Heart right ventricle (tissue), 16 donors: ENCODE data around the gene TFB1M. TPM values are rescaled to one million over a fixed set of nuclear protein-coding genes. Genes with fewer than 3 reads are reported as not detected.

Source experiments
- ATAC-seq, 8 donors: fragments of 200-7000 bp; cut with Tn5 transposase; one replicate each; pipeline ENCODE4 v1.9.1; 2020; ENCODE audit warnings: mild to moderate bottlenecking in 8 of 8, moderate library complexity in 8 of 8, moderate number of reproducible peaks in 1 of 8
- DNase-seq, 2 donors: peaks; one replicate each; pipeline ENCODE4 v3.0.0-alpha.2; 2020
- H3K27ac ChIP-seq, 10 donors: fragments of 200-600 bp; sonication (generic) in 2 of 10; one replicate each; pipeline versions ENCODE4 v1.5.0 to v1.8.0; 2020 to 2022; ENCODE audit warnings: mild to moderate bottlenecking in 3 of 10
- H3K27me3 ChIP-seq, 7 donors: fragments of 200-600 bp; one replicate each; pipeline ENCODE4 v1.8.0; 2021 to 2022; ENCODE audit warnings: mild to moderate bottlenecking in 2 of 7
- H3K36me3 ChIP-seq, 9 donors: fragments of 200-600 bp; sonication (generic) in 1 of 9; one replicate each; pipeline versions ENCODE4 v1.5.0 to v1.8.0; 2020 to 2022; ENCODE audit warnings: mild to moderate bottlenecking in 2 of 9
- H3K4me1 ChIP-seq, 9 donors: fragments of 200-600 bp; sonication (generic) in 1 of 9; one replicate each; pipeline versions ENCODE4 v1.5.0 to v1.8.0; 2020 to 2022; ENCODE audit warnings: mild to moderate bottlenecking in 4 of 9
- H3K4me3 ChIP-seq, 10 donors: fragments of 200-600 bp; sonication (generic) in 2 of 10; one replicate each; pipeline versions ENCODE4 v1.5.0 to v1.8.0; 2020 to 2022; ENCODE audit warnings: mild to moderate bottlenecking in 7 of 10, moderate library complexity in 2 of 10
- H3K9me3 ChIP-seq, 11 donors: fragments of 200-600 bp in 10 of 11; sonication (generic) in 2 of 11; one replicate each; pipeline versions ENCODE4 v1.5.0 to v1.8.0; 2013 to 2022; ENCODE audit warnings: mild to moderate bottlenecking in 2 of 11, control low read depth in 1 of 11, moderate library complexity in 1 of 11
- WGBS, 2 donors: extraction: QIAGEN DNeasy Blood & Tissue Kit; methylation state at CpG; one replicate each; pipeline ENCODE4 v1.1.7; 2013; ENCODE audit warnings: inconsistent platforms in 1 of 2; 5-methylcytosine and 5-hydroxymethylcytosine counted together
- intact Hi-C, 10 donors: fragments of 100-400 bp; cut with DNase I; formaldehyde crosslinking; loops; one replicate each; pipeline versions ENCODE4 v1.11.1 to v1.14.2; 2022
- polyA plus RNA-seq, 2 donors: library from polyadenylated mRNA; stranded (reverse); fragments of 200-250 nt; gene quantifications; one replicate each; pipeline ENCODE4 v1.2.3, GENCODE V29; 2013
- total RNA-seq, 10 donors: library from RNA; stranded (reverse); fragmentation: NEBNext Ultra II Directional in 3 of 10; extraction: Animal tissue kit (Norgen Biotek cat#: 25700) in 3 of 10; gene quantifications; one replicate each; pipeline versions ENCODE4 v1.2.1 to v1.2.4, GENCODE V29; 2021 to 2023
- TF ChIP-seq, protein P1 (sequence below), 9 donors: fragments of 200-600 bp; sonication (generic) in 2 of 9; IDR thresholded peaks; one replicate each; pipeline versions ENCODE4 v1.5.0 to v1.8.0; 2021 to 2022; ENCODE audit warnings: antibody characterized with exemption in 9 of 9, mild to moderate bottlenecking in 5 of 9, moderate library complexity in 1 of 9
- donor health status: Arrhythmogenic right ventricular cardiomyopathy.
- donor health status: ischemic (EF 13 %, LVEDD 7.1; RV severe dilation, severe dysfunction).
- donor health status: healthy with polysubstance abuse.
- donor health status: DM: no; HTN: yes; CAD: no.
- donor health status: DM: no; HTN: no; CAD: no.
- donor health status: ischemic (EF 25% LVEDD 6.9; RV normal size, moderate dysfunction).
- donor health status: ischemic (EF 25% LVEDD 5.7; RV mildly dilated, moderate dysfunction).
- donor health status: healthy.
- donor health status: DM: yes; HTN: yes; CAD: no.
- donor health status: Ischemic cardiomyopathy.
- donor health status: ischemic (EF 35%, LVEDD 5.7; RV mildly dilated, moderate dysfunction).
- donor health status: nonischemic (EF 11% LVEDD 7.7; RV severe dilation, severe dysfunction).
- donor health status: DM: yes; HTN: yes; CAD: no.
- donor health status: PGD.
- donor health status: ischemic (EF 29% LVEDD 5.4; RV normal size, mild dysfunction).
- donor health status: nonischemic (EF 23%, LVEDD 6.1; RV moderate dilation, normal function).

Gene TFB1M
- total and polyA plus RNA-seq, 12 donors, result 9.7 to 23.1 (median 17.9) TPM

DNA sequence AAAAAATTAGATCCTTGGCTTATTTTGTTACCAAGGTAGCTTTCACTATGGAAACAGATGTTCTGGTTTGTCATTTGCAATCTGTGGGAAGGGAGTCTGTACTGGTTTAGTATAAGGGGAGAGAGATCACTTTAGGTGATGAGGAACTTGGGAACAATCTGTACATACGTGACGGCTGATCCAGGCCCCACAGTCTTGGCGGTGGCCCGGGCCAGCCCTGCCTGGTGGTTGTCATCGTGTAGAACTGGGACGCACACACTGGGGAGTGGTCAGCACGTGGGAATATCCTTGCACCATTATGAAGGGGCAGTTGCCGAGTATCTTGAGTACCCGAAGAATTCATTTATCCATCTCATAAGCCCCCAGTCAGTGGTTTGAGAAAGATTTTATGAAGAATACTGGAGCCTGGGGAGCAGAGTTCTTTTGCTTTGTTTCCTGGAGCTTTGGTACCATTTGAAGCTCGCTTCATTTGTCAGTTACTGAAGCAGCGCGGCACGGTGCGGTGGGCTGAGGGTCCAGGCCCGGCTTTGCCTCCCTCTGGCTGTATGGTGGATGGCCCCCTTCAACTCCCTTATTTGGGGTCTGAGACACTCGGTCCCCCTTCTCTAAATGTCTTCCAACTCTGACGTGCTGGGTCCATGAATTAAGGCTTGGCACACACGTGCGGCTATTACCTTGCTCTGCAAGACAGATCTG, 73.2 kb downstream of the TFB1M start:
- intact Hi-C loops, result loop anchor here in 4 of 10 donors (10.0 kb wide), 3 partner anchors 66 to 366 kb away; no protein-coding TSS in a partner anchor
- no peak for DNase-seq
- TF ChIP-seq, protein P1, sequence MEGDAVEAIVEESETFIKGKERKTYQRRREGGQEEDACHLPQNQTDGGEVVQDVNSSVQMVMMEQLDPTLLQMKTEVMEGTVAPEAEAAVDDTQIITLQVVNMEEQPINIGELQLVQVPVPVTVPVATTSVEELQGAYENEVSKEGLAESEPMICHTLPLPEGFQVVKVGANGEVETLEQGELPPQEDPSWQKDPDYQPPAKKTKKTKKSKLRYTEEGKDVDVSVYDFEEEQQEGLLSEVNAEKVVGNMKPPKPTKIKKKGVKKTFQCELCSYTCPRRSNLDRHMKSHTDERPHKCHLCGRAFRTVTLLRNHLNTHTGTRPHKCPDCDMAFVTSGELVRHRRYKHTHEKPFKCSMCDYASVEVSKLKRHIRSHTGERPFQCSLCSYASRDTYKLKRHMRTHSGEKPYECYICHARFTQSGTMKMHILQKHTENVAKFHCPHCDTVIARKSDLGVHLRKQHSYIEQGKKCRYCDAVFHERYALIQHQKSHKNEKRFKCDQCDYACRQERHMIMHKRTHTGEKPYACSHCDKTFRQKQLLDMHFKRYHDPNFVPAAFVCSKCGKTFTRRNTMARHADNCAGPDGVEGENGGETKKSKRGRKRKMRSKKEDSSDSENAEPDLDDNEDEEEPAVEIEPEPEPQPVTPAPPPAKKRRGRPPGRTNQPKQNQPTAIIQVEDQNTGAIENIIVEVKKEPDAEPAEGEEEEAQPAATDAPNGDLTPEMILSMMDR (IDR thresholded peaks at IDR 0.05), result no peak
- Histone ChIP-seq H3K4me1 (no peaks in the 10 kb centered on the region), H3K9me3 (no peaks in the 10 kb centered on the region), H3K36me3 (peaks cover 0 to 5% (median 0%) of the 10 kb centered on the region in 9 donors), H3K27ac (no peak overlapping the region), H3K27me3 (no peaks in the 10 kb centered on the region), H3K4me3 (no peak overlapping the region)
- WGBS, 2 donors, result 92 to 95% methylated on average over 19 of the region's 19 CpGs
- ATAC-seq, result no peak

DNA sequence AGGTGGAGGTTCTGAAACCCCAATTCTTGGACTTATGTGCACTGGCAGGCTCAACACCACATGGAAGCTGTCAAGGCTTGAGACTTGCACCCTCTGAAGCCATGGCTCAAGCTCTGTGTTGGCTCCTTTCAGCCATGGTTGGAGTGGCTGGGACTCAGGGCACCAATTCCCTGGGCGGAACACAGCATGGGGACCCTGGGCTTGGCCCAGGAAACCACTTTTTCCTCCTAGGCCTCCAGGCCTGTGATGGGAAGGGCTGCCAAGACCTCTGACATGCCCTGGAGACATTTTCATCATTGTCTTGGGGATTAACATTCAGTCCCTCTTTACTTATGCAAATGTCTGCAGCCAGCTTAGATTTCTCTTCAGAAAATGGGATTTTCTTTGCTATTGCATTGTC, 76.7 kb downstream of the TFB1M start:
- DNase-seq (no peak), ATAC-seq (no peak)
- 58 to 98% methylated on average over 1 of the region's 1 CpG for WGBS, 2 donors
- intact Hi-C loops, result no loop called here
- TF ChIP-seq, protein P1 (IDR thresholded peaks at IDR 0.05), result no peak
- H3K9me3 ChIP-seq, result no peaks in the 10 kb centered on the region
- H3K27me3 ChIP-seq, result no peaks in the 10 kb centered on the region
- H3K4me1 ChIP-seq, result no peaks in the 10 kb centered on the region
- H3K27ac ChIP-seq, result no peak overlapping the region
- no peak overlapping the region for H3K4me3 ChIP-seq
- no peaks in the 10 kb centered on the region for H3K36me3 ChIP-seq

DNA sequence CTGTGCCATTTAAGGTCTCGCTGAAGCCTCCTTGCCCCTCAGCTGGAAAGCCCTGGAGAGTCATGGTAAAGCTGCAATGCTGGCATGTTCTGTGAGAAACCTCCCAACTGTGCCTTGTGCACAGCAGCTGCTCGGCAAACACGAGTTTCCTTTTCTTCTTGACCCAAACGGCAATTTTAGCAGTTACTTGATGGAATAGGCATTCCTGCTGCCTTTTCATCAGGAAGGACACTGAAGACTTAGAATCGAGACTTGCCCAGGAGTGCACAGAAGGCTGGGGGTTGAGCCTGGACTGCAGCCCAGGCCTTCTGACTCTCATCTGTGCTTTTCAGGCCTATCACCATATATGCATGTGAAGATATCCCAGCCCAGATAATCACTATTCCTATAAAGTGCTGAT, 79.2 kb downstream of the TFB1M start:
- intact Hi-C loops, result no loop called here
- no peak overlapping the region for H3K27ac ChIP-seq
- no peaks in the 10 kb centered on the region for H3K27me3 ChIP-seq
- no peaks in the 10 kb centered on the region for H3K4me1 ChIP-seq
- H3K36me3 ChIP-seq, result no peaks in the 10 kb centered on the region
- TF ChIP-seq, protein P1 (IDR thresholded peaks at IDR 0.05), result no peak
- WGBS, 2 donors, result 56% methylated on average over 5 of the region's 5 CpGs
- DNase-seq (no peak), ATAC-seq (no peak)
- H3K4me3 ChIP-seq, result no peak overlapping the region
- no peaks in the 10 kb centered on the region for H3K9me3 ChIP-seq

DNA sequence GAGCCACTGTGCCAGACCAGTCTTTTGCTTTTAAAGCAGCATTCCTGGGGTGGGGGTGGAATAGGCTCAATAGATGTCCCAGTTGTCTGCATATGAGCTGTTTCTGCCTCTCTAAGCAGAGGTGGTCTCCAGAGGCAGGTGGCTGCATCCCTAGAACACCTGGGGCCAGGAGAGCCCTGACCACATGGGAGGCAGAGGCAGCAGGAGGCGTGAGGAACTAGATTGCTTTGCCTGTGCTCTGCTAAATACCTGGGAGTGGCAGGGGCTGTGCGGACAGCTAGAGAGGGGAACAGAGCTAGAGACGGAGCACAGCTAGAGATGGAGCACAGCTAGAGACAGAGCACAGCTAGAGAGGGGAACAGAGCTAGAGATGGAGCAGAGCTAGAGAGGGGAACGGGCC, 79.6 kb downstream of the TFB1M start:
- Histone ChIP-seq H3K27ac (no peak overlapping the region), H3K4me3 (no peak overlapping the region), H3K9me3 (no peaks in the 10 kb centered on the region), H3K4me1 (no peaks in the 10 kb centered on the region), H3K36me3 (no peaks in the 10 kb centered on the region), H3K27me3 (no peaks in the 10 kb centered on the region)
- 83 to 86% methylated on average over 4 of the region's 4 CpGs for WGBS, 2 donors
- intact Hi-C loops, result no loop called here
- ATAC-seq (no peak), DNase-seq (no peak)
- TF ChIP-seq, protein P1 (IDR thresholded peaks at IDR 0.05), result no peak
